Smooth muscle cell (in vitro differentiated cells): Measurements from ENCODE around the gene CDKN1C. TPM values are rescaled to one million over a fixed set of nuclear protein-coding genes. Genes with fewer than 3 reads are reported as not detected.

Source experiments
- DNase-seq: peaks from one replicate; lab custom pipeline; 2025; ENCODE audit not compliant: unreplicated experiment; lab: John Stamatoyannopoulos, UW
- H2AFZ ChIP-seq: fragments of 200-600 bp; sonication (generic); 2 replicates; pipeline ENCODE4 v1.6.0; 2016; ENCODE audit warnings: antibody characterized with exemption, low read depth, mild to moderate bottlenecking
- H3F3A ChIP-seq: fragments of 200-600 bp; sonication (generic); 2 replicates; pipeline ENCODE4 v1.6.0; 2017; ENCODE audit warnings: antibody characterized with exemption, low read depth
- H3K27ac ChIP-seq: fragments of 200-600 bp; sonication (generic); 2 replicates; pipeline ENCODE4 v1.5.1; 2016; ENCODE audit warnings: low read depth, mild to moderate bottlenecking
- H3K27me3 ChIP-seq: fragments of 200-600 bp; sonication (generic); 2 replicates; pipeline ENCODE4 v1.6.1; 2016; ENCODE audit warnings: low read depth, mild to moderate bottlenecking
- H3K36me3 ChIP-seq: fragments of 200-600 bp; sonication (generic); 2 replicates; pipeline ENCODE4 v1.5.1; 2016; ENCODE audit warnings: low read depth
- H3K4me1 ChIP-seq: fragments of 200-600 bp; sonication (generic); 2 replicates; pipeline ENCODE4 v1.5.1; 2016; ENCODE audit warnings: low read depth
- H3K4me2 ChIP-seq: fragments of 200-600 bp; sonication (generic); 2 replicates; pipeline ENCODE4 v1.6.0; 2016; ENCODE audit warnings: mild to moderate bottlenecking
- H3K4me3 ChIP-seq: fragments of 200-600 bp; sonication (generic); 2 replicates; pipeline ENCODE4 v1.5.1; 2016; ENCODE audit warnings: mild to moderate bottlenecking
- H3K79me2 ChIP-seq: fragments of 200-600 bp; sonication (generic); 2 replicates; pipeline ENCODE4 v1.6.0; 2016; ENCODE audit warnings: low read depth, mild to moderate bottlenecking
- H3K9ac ChIP-seq: fragments of 200-600 bp; sonication (generic); 2 replicates; pipeline ENCODE4 v1.6.0; 2016; ENCODE audit warnings: low read depth
- H3K9me3 ChIP-seq: fragments of 200-600 bp; sonication (generic); replicated peaks from 2 replicates; pipeline ENCODE4 v1.5.1; 2016; ENCODE audit warnings: low read depth
- H4K20me1 ChIP-seq: fragments of 200-600 bp; sonication (generic); 2 replicates; pipeline ENCODE4 v1.6.0; 2016; ENCODE audit warnings: low read depth
- CTCF ChIP-seq: fragments of 200-600 bp; sonication (generic); IDR thresholded peaks from 2 replicates; pipeline ENCODE4 v1.5.1; 2017; ENCODE audit warnings: borderline replicate concordance, mild to moderate bottlenecking, antibody characterized with exemption; ENCODE audit not compliant: insufficient read depth, poor library complexity, severe bottlenecking
- WGBS: methylation state at CpG from one replicate; pipeline ENCODE4 v1.1.7; 2016; ENCODE audit warnings: low lambda C conversion rate; 5-methylcytosine and 5-hydroxymethylcytosine counted together
- polyA plus RNA-seq: library from polyadenylated mRNA; unstranded; fragments of >200 nt; fragmentation: Nextera tagmentation; extraction: Ambion mirVana; gene quantifications from 2 replicates; pipeline ENCODE4 v1.2.1, GENCODE V29; 2016
- total RNA-seq: library from RNA; depleted of rRNA; stranded (reverse); fragments of >200 nt; gene quantifications from 2 replicates; pipeline ENCODE4 v1.2.3, GENCODE V29; 2014

The CDKN1C gene
- total and polyA plus RNA-seq, 2 experiments from 2014 or later = 171 to 392 TPM

- no peaks in the 10 kb centered on the region for H4K20me1 ChIP-seq
- H3K4me3 ChIP-seq = no peak overlapping the region
- H3K9me3 ChIP-seq = no peaks in the 10 kb centered on the region
- H3K36me3 ChIP-seq = no peaks in the 10 kb centered on the region
- no peak for TF ChIP-seq CTCF
- no peaks in the 10 kb centered on the region for H3F3A ChIP-seq
- WGBS = 87% methylated on average over 14 of the region's 18 CpGs
- H3K4me2 ChIP-seq = no peak overlapping the region
- no peaks in the 10 kb centered on the region for H3K27me3 ChIP-seq
- peaks cover 13% of the 10 kb centered on the region for H3K4me1 ChIP-seq
- H3K27ac ChIP-seq = no peak overlapping the region
- H2AFZ ChIP-seq = no peak overlapping the region
- no peak overlapping the region for H3K9ac ChIP-seq
- no peak for DNase-seq
- H3K79me2 ChIP-seq = no peaks in the 10 kb centered on the region
These were observed 25.7 kb upstream of the CDKN1C start for GRCh38 chr11:2911088-2911784.

- no peaks in the 10 kb centered on the region for H3K36me3 ChIP-seq
- peaks cover 13% of the 10 kb centered on the region for H3K4me1 ChIP-seq
- 91% methylated on average over 13 of the region's 13 CpGs for WGBS
- H3K27me3 ChIP-seq = no peaks in the 10 kb centered on the region
- H3K9ac ChIP-seq = no peak overlapping the region
- no peak overlapping the region for H2AFZ ChIP-seq
- H3K9me3 ChIP-seq = no peaks in the 10 kb centered on the region
- no peaks in the 10 kb centered on the region for H4K20me1 ChIP-seq
- TF ChIP-seq CTCF = no peak
- H3K4me2 ChIP-seq = no peak overlapping the region
- no peaks in the 10 kb centered on the region for H3F3A ChIP-seq
- no peaks in the 10 kb centered on the region for H3K79me2 ChIP-seq
- DNase-seq = no peak
- H3K27ac ChIP-seq = no peak overlapping the region
- no peak overlapping the region for H3K4me3 ChIP-seq
These were observed 24.9 kb upstream of the CDKN1C start for GRCh38 chr11:2910401-2910955.

GRCh38 chr11:2909133-2909902 lies 23.7 kb upstream of the CDKN1C start:
- DNase-seq = no peak
- H3K27me3 ChIP-seq = no peaks in the 10 kb centered on the region
- H2AFZ ChIP-seq = no peak overlapping the region
- no peak overlapping the region for H3K27ac ChIP-seq
- no peaks in the 10 kb centered on the region for H3K79me2 ChIP-seq
- TF ChIP-seq CTCF = no peak
- no peak overlapping the region for H3K4me2 ChIP-seq
- H3K9me3 ChIP-seq = no peaks in the 10 kb centered on the region
- no peaks in the 10 kb centered on the region for H4K20me1 ChIP-seq
- H3K9ac ChIP-seq = no peak overlapping the region
- no peak overlapping the region for H3K4me3 ChIP-seq
- no peaks in the 10 kb centered on the region for H3K36me3 ChIP-seq
- H3K4me1 ChIP-seq = peaks cover 13% of the 10 kb centered on the region
- H3F3A ChIP-seq = no peaks in the 10 kb centered on the region
- WGBS = 92% methylated on average over 50 of the region's 78 CpGs
